Stimulated activated naive CD8-positive, alpha-beta T cell treated with anti-CD3 and anti-CD28 coated beads, Interleukin-15, amount 100 ng/mL, for 72 hours (primary cell): Measurements from ENCODE around the gene CLDN22.

ENCODE experiments used
- ATAC-seq: fragments of 150-1000 bp; cut with Tn5 transposase; 2 replicates; pipeline ENCODE4 v1.10.0; 2021; ENCODE audit warnings: mild to moderate bottlenecking, moderate library complexity
- DNase-seq, 2 donors: peaks; one replicate each; pipeline ENCODE4 v3.0.0; 2021 to 2022
- H3K27ac Mint-ChIP-seq, 2 donors: one replicate each; pipeline ENCODE4 v1.8.0; 2022; ENCODE audit warnings: mild to moderate bottlenecking in 2 of 2, mixed read lengths in 2 of 2, moderate library complexity in 2 of 2
- H3K27me3 Mint-ChIP-seq: one replicate; pipeline ENCODE4 v1.8.0; 2022; ENCODE audit warnings: mixed read lengths
- H3K4me1 Mint-ChIP-seq: one replicate; pipeline ENCODE4 v1.8.0; 2022; ENCODE audit warnings: mild to moderate bottlenecking, mixed read lengths
- H3K4me3 Mint-ChIP-seq, 2 donors: one replicate each; pipeline ENCODE4 v1.8.0; 2022; ENCODE audit warnings: mild to moderate bottlenecking in 2 of 2, mixed read lengths in 2 of 2, moderate library complexity in 1 of 2
- H3K9me3 Mint-ChIP-seq, 2 donors: one replicate each; pipeline ENCODE4 v1.8.0; 2022; ENCODE audit warnings: mixed read lengths in 2 of 2

Gene CLDN22

DNA sequence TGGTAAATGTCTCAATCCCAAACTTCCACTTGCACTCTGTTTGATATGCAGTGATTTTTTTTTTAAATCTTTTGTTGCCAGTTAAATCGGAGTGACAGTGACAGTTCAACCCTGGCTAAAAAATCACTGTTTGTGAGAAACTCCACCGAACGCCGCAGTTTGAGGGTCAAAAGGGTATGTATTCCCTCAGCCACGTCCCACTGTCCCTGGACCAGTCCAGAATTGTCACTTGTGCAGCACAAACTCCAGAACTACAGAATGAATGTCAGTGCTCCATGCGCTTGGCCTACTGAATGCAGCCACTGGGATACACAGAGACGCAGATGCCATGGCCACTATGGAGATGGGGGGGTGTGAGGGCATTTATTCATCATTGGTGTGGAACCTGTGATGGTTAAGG is 34.2 kb downstream of the CLDN22 start:
- no peaks in the 10 kb centered on the region for H3K9me3 Mint-ChIP-seq
- ATAC-seq (no peak), DNase-seq (no peak)
- no peaks in the 10 kb centered on the region for H3K27me3 Mint-ChIP-seq
- H3K4me3 Mint-ChIP-seq, result no peak overlapping the region
- H3K27ac Mint-ChIP-seq, result no peak overlapping the region
- no peaks in the 10 kb centered on the region for H3K4me1 Mint-ChIP-seq

DNA sequence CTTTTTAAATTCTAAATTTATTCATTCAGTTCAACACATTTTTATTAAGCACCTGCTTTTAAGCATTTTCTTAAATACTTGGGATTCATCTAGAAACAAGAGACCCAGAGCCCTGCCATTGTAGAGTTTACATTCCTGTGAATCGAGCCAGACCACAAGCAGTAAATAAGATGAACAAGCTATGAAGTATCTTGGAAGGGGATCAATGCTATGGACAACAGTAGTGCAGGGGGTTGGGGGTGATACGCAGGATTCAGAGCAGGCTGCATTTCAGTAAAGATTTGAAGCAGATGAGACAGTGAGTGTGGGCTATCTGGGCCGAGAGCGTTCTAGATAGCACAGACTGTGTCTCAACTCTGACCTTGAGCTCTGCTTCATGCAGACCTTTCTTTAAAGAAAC is 35.1 kb downstream of the CLDN22 start:
- ATAC-seq, result no peak
- H3K27ac Mint-ChIP-seq, result no peak overlapping the region
- H3K4me1 Mint-ChIP-seq, result no peaks in the 10 kb centered on the region
- no peak overlapping the region for H3K4me3 Mint-ChIP-seq
- no peaks in the 10 kb centered on the region for H3K9me3 Mint-ChIP-seq
- H3K27me3 Mint-ChIP-seq, result no peaks in the 10 kb centered on the region
- DNase-seq, result no peak

DNA sequence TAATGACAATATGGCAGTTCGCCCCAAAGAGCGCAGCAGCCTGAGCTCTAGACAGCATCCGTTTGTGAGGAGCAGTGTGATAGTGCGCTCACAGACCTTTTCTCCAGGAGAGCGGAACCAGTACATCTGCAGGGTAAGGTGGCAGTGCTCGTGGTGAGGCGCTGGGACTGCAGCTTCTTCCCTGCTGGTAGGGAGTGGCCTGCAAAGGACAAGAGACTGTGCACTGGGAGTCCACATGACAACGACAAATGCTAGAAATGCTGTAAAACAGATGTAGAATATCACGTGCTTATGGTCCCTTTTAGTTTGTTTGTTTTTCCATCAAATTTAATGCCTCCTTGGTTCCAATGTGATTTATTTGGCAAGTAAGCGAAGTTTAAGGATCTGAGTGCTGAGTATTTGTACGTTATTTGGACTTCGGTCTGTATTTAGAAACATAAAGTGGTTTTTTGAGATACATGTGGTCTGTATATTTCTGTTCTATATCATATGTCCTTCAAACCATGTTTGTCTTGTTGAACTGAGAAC is 35.8 kb downstream of the CLDN22 start:
- no peak overlapping the region for H3K4me3 Mint-ChIP-seq
- DNase-seq (no peak), ATAC-seq (no peak)
- no peaks in the 10 kb centered on the region for H3K27me3 Mint-ChIP-seq
- H3K27ac Mint-ChIP-seq, result no peak overlapping the region
- H3K4me1 Mint-ChIP-seq, result no peaks in the 10 kb centered on the region
- H3K9me3 Mint-ChIP-seq, result no peaks in the 10 kb centered on the region

DNA sequence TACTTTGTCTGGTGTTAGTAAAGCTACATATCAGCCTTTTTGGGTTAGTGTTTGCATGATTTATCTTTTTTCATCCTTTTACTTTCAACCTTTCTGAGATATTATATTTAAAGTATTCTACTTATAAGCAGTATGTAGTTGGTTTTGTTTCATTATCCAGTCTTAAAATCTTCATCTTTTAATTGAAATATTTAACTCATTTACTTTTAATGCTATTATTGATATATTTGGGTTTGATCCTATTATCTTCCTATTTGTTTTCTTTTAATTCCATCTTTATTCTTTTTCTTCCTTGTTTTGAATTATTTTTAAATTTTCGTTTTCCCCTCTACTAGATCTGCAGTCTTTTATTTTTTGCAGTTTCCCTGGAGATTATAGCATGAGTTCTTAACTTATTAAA is 44.0 kb downstream of the CLDN22 start:
- no peaks in the 10 kb centered on the region for H3K27me3 Mint-ChIP-seq
- no peak overlapping the region for H3K27ac Mint-ChIP-seq
- DNase-seq (no peak), ATAC-seq (no peak)
- H3K4me3 Mint-ChIP-seq, result no peak overlapping the region
- no peaks in the 10 kb centered on the region for H3K4me1 Mint-ChIP-seq
- H3K9me3 Mint-ChIP-seq, result peaks cover 6 to 8% of the 10 kb centered on the region in 2 donors

DNA sequence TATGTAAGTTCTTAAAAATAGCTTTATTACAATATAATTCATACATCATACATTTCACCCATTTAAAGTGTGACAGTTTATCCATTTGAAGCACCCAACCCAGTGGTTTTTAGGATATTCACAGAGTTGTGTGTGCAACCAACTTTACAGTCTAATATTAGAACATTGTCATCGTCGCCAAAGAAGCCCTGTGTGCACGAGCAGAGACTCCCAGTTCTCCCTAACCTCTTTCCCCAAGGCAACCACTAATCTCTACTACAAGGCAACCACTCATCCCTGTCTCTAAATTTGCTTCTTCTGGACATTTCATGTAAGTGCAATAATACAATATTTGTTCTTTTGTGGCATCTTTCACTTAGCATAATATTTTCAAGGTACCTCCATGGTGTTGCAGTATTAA is 47.7 kb downstream of the CLDN22 start:
- Mint-ChIP-seq H3K4me1 (no peaks in the 10 kb centered on the region), H3K27ac (no peak overlapping the region), H3K9me3 (peaks cover 6 to 8% of the 10 kb centered on the region in 2 donors), H3K4me3 (no peak overlapping the region), H3K27me3 (no peaks in the 10 kb centered on the region)
- no peak for DNase-seq
- ATAC-seq, result no peak

DNA sequence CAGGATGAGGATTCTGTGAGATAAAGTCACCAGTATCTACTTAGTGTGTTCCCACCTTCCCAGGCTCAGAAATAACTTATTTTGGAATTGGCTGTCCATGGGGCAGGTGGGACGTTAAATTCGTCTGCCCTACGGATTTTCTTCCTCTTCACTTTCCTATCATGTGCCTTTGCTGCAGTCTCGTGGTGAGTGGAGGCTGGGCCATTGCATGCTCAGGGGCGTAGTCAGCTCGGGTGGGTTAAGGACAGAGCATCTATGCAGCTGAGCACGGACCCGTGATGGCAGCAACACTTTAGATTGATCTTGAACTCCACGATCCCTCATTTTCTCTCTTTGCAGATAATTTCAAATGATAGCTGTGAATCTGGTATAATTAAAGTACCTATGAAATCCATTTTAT is 51.5 kb downstream of the CLDN22 start:
- DNase-seq (no peak), ATAC-seq (no peak)
- H3K4me1 Mint-ChIP-seq, result no peaks in the 10 kb centered on the region
- H3K27me3 Mint-ChIP-seq, result no peaks in the 10 kb centered on the region
- no peaks in the 10 kb centered on the region for H3K9me3 Mint-ChIP-seq
- no peak overlapping the region for H3K27ac Mint-ChIP-seq
- H3K4me3 Mint-ChIP-seq, result no peak overlapping the region
